Measurements from ENCODE around the gene MRO.
"Not testable (repeated sequence)": the region's sequence is repeated elsewhere in the genome, so short reads cannot be mapped to it uniquely, and the experiment has no call there.

Gene MRO

DNA sequence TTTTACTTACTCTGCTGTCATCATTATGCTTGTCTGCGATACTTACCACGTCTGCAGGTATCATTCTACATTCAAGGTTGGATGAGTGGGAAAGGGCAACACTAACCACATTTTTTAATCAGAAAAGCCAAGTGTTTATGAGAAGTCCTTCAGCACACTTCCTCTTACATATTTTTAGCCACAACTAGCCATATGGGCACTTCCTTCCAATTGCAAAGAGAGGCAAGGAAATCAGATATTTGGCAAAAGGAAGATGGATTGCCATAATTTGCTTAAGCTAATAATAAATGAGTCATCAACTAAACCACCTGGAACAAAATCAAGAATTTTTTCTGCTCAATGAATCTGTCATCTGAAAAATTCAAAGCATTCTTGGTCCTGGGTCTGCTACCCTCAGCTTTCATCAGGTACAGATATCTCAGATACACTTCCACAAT is 16.7 kb upstream of the MRO start:
- peak; percentile 75 for DNase-seq (ENCODE audit: low read depth, low spot score)

DNA sequence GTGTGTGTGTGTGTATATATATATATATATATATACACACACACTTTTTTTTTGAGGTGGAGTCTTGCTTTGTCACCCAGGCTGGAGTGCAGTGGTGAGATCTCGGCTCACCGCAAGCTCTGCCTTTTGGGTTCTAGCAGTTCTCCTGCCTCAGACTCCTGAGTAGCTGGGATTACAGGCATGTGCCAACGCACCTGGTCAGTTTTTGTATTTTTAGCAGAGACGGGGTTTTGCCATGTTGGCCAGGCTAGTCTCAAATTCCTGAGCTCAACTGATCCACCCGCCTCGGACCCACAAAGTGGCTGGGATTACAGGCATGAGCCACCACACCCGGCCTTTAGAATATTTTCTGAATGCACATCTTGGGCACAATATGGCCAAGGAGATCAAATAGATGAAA is 13.7 kb upstream of the MRO start:
- not testable (repeated sequence) for DNase-seq (ENCODE audit: low read depth, low spot score)

DNA sequence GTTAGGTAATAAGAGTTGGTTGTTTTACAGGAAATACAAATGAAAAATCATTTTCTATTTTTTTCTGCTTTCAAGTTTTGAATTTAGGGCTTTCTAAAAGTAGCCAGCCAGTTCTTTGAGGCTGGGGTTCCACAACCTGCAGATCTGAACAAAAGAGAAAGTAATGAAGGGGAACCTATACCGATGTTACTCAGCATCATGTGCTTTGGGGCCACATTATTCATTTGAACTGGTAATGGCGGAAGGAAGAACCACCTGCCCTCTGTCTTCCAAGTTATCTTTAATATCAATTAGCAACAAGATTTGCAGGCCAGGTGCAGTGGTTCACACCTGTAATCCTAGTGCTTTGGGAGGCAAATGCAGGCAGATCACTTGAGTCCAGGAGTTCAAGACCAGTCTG is 12.9 kb upstream of the MRO start:
- no peak for DNase-seq (ENCODE audit: low read depth, low spot score)

DNA sequence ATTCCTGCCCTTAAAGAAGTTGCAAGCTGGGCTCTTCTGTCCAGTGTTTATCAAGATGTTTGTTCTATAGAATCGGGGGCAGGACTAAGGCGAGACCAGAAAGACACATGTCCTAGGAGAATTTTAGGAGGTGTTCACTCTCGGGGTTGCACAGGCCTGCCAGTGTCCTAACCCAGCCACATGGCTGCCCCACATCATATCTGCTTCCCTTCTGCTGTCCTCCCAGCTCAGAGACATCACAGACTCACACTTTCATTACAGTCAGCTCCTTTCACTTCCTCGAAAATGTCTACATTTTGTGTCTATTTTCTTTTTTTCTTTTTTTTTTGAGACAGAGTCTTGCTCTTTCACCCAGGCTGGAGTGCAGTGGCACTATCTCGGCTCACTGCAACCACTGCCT is 10.7 kb upstream of the MRO start:
- no peak for DNase-seq (ENCODE audit: low read depth, low spot score)

DNA sequence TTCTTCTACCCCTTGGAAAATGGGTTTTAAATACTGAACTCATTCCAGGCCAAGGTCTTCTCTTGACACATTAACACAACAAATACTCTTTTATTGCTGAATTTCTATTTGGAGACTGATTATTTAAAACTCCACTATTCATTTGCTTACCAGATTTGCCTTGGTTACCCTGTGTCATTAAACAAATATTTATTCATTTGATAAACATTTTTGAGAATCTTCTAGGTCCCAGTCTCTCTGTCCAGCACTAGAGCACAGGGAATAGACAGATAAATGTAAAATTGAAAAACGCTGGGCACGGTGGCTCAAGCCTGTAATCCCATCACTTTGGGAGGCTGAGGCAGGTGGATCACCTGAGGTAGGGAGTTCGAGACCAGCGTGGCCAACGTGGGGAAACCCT is 9.8 kb upstream of the MRO start:
- no peak for DNase-seq (ENCODE audit: low read depth, low spot score)

DNA sequence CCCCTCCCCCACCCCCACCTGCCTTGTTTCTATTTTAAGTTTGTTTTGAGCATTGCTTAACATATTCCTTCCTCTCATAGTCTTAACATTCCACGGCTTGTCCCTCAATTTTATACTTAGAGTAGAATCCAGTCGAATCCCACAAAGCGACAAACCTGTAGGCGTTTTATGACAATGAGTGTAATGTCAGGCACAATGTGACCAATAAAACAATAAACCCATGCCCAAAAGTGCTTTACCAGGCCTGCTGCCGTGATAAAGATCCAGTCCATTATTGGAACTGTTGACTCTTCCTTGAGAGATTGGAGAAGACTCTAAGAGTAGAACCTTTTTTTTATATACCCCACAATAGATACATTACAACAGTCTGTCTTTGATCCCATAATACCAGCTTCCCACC is 6.2 kb upstream of the MRO start:
- DNase-seq (ENCODE audit: low read depth, low spot score), result no peak

DNA sequence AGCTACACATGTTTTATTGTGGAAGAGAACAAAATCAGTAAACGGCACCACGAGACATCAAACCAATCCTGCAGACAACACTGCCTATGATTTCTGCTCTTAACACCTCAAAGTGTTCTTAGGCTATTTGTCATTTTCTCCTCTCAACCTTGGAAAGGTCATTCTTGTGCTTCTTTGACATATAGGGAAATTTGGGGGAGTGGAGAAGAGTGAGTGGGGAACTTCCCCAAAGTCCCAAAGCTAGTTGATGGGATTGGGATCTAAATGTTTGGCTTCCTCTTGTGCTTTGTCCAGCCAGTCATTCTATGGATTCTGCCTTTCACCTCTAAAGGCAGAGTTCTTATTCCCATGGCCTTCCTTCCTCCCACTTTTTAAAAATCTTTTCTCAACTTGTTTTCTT is 5.8 kb upstream of the MRO start:
- DNase-seq (ENCODE audit: low read depth, low spot score), result no peak

DNA sequence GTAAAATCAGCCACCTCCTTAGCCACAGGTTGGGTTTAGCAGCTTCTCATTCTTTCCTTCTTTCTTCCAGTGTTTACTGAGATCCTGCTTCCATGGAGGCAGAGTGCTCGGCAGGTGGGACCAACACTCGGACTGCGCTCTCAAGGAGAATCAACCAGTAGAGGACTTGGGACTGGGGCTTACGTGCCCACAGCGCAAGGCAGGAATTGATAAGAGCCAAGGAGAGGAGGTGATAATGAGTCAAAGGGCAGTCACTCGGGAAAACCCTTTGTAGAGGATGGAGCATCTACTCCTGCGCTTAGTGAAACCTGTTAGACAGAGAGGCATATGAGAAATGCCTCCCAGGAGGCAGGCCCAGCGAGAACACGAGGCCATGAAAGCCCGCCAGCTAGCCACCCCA is 2.9 kb upstream of the MRO start:
- DNase-seq (ENCODE audit: low read depth, low spot score), result no peak

DNA sequence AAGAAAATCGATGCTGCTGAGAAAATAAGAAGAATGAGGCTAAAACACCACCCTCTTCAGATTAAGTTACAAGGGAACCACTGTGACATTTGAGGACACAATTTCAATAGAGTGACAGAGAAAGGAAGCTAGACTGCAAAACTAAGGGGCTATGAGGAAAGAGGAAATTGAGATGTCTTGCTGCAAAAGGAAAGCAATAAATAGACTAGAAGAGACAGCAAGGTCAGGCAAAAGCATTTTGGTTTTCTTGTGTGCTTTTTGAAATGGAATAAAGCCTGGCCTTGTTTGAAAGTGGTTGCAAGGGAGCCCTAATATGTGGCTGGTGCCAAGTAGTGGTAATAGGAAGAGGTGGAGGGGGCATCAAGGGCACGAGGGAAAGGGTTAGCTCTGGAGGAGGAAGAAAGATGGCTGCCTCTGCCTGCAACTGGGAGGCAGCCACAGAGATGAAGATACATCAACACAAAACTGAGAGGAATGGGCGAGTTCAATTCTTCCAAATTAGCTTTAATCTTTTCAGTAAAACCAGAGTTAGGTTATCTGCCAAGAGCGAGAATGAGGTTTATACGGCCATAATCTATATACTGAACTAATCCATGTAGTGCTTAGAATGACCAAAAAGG is 1.2 kb upstream of the MRO start:
- DNase-seq (ENCODE audit: low read depth, low spot score), result no peak

DNA sequence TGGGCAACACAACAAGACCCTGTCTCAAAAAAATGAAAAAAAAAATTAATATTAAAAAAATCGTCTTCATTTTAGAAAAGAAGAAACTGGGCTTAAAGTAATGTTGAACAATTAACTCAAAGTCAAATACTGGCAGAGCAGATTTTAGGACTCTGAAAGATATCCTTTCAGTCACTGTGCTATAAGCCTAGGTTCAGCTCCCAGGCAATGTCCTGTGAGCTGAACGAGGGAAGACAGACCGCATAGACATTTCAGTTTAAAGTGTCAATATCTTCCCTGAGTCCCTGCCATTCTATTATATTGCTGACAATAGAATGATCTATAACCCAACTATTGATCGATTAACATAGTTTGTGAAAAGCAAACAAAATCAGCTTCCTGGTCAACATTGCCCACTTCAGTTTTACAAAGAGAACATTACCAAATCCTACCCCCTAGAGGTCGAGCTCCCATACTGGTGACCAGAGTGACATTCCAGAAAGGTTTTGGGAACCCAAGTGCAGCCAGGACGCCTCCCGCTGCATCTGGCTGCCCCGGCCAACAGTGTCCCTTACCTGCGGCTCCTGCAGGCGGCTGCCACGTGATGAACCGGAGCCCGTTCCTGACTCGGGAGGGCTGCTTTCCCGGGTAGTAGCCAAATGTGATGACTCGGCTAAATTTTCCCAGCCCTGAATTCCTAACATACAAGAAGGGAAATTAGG is 639 bp downstream of the MRO start:
- DNase-seq (ENCODE audit: low read depth, low spot score), result peak; percentile 62

DNA sequence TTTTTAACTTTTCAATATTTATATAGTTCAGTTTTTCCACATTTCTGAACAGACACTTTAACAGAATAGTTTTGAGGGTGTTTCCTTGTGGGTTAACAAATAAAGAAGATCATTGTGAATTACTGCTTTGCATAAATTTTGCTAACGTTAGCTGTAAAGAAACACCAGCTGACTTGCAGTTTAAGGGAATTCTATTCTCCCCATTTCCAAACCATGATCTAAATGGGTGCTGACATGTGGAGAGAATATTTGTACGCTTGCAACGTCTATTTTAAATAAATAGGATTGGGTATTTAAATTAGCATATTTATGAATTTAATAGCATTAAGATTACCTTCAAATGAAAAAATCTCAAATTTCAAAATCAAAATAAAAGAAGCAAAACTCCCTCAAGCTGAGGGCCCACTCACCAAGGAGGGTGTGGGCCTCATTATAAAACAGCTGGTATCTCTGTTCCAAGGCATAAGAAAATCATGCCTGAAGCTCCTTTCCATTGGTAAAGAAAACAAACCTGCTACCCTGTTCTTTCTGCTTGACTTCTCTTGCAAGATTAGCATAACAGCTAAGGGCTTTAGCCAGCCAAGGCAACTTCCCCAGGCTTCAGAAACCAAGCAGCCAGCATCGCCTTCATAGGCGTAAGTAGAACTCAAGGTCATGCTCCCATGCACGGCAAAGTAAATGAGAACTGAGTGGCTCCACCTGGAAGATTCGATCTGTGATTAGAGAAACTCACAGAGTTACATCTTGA is 3.2 kb downstream of the MRO start:
- DNase-seq (ENCODE audit: low read depth, low spot score), result peak; percentile 79

DNA sequence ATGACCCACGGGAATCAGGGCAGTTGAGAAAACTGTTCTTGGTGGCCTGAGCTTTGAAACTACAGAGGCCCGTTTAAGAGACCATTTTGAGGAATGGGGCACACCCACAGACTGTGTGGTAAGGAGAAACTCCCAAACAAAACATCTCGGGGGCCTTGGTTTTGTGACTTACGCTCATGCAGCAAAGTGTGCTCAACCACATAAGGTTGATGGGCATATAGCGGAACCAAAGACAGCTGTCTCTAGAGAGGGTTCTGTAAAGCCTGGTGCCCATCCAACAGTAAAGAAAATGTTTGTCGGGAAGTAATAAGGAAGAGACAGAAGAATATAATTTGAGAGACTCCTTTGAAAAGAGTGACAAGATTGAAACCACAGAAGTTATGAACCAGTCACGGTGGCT is 5.4 kb downstream of the MRO start:
- DNase-seq (ENCODE audit: low read depth, low spot score), result no peak

DNA sequence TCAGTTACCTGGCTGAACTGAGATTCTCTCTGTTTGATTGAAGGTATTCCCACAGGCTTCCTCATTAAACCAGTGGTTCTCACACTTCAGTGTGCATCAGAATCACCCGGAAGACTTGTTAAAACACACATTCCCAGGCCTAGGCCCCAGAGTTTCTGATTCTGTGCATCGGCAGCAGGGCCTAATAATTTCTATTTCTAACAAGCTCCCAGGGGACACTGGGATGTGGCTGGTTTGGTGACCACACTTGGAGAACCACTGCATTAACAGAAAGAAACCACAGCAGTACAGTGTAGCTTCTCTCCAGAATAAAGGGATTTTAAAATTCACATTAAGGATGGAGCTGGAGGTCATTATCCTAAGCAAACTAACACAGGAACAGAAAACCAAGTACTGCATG is 6.5 kb downstream of the MRO start:
- DNase-seq (ENCODE audit: low read depth, low spot score), result no peak

DNA sequence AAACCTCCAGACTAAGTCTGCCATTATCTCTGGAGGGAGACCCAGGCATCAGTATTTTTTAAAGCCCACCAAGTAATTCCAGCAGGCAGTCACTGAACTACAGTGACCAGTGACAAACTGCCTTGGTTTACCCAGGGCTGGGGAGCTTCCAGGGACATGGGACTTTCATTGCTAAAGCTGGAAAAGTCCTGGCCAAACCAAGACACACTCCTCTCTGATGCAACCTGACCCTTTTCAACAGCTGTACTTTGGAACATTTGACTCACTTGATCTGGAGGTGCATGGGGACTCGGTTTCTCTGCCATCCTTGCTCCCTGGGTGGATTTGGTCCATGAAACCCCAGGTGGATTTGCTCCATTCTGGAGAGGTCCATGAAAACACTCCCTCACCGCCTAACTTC is 7.0 kb downstream of the MRO start:
- no peak for DNase-seq (ENCODE audit: low read depth, low spot score)

DNA sequence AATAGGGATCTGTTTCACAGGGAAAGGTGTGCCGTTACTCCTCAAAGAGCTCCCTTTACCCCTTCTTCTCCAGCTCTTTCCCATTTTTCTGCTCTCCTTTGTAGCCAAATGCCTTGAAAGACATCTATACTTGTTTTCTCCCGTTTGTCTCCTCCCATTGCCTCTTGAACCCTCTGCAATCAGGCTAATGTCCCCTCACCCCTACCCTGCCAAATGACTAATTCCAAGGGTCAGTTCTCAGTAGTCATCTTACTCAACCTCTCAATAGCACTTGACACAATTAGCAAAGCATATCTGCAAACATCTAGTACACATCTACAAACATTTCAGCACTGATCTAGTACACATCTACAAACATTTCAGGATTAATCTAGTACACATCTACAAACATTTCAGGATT is 12.6 kb downstream of the MRO start:
- no peak for DNase-seq (ENCODE audit: low read depth, low spot score)

DNA sequence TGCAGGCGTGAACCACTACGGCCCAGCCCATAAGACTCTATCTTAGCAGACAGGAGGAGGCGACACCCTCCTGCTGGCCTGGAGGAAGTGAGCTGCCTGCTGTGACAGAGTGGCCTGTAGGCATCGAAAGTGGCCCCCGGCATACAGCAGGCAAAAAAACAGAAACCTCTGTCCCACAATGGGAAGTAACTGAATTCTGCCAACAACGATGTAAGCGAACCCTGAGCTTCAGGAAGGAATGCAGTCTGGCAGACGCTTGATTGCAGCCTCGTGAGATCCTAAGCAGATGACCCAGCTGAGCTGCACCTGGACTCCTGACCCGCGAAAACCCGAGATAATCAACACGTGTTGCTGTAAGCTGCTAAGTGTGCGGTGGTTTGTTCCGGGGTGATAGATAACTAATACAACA is 13.6 kb downstream of the MRO start:
- no peak for DNase-seq (ENCODE audit: low read depth, low spot score)

DNA sequence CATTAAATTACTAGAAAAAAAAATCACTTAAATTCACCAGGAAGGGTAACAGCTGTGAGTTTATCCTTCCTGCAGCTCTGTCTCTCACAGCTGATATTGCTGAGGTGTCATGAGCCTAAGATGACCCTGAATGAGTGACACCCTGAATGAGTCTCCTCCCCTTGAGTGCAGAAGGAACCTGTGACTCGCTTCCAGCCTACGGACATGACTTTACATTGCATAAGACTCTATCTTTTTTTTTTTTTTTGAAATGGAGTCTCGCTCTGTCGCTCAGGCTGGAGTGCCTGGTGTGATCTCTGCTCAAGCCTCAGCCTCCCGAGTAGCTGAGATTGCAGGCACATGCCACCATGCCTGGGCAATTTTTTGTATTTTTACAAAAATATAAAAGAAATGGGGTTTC is 14.1 kb downstream of the MRO start:
- no peak for DNase-seq (ENCODE audit: low read depth, low spot score)

DNA sequence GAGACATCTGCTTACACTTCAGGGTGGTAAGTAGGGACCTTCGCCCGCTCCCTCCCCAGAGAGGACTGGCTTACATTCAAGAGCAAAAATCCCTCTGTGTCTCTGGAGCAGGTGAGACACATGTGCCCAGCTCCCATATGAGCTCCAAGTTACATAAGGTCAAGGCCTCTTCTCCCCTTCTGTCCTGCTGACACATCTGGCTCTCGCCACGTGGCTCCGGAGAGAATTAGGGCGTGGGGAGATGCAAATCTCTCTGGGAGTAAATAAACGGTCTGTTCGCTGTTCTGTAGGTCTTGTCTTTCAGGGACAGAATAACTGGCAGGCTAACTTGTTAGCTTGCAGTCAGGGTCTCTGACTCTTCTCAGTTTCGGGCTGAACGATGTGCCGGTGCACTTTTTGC is 16.2 kb downstream of the MRO start:
- no peak for DNase-seq (ENCODE audit: low read depth, low spot score)

DNA sequence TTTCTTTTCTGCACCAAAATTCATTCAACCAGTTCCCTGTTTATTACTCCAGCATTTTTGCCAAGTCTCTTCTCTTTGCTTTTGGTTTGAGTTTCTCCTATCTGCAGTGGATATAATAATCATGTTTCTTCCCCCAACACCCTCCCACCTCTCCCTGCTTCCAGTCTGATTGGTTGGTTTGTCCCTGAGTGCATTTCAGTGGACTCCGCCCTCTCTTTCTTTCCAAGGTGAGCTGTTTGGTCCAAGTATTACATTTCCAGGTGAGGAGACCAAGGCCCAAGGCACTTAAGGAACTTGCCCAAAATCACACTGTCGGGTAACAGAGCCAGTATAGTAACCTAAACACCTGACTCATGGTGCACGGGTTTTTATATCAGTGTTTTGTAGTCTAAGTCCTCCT is 17.7 kb downstream of the MRO start:
- no peak for DNase-seq (ENCODE audit: low read depth, low spot score)

DNA sequence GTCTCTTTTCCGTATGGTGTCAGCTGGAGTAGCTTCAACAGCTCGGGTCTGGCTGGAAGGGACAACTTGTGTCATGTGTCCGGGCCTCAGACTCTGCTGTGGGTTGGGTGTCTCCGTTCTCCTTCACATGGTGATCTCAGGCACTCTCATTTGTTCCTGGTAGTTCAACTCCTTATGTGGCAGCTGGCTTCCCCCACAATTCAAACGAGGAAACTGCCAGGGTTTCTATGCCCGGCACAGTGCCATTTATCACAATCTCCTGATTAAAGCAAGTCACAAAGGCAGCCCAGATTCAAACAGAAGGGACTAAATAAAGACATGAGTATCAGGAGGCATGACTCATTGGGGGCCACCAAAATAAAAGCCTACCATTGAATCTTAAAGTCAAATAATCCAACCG is 22.7 kb downstream of the MRO start:
- peak; percentile 62 for DNase-seq (ENCODE audit: low read depth, low spot score)

DNA sequence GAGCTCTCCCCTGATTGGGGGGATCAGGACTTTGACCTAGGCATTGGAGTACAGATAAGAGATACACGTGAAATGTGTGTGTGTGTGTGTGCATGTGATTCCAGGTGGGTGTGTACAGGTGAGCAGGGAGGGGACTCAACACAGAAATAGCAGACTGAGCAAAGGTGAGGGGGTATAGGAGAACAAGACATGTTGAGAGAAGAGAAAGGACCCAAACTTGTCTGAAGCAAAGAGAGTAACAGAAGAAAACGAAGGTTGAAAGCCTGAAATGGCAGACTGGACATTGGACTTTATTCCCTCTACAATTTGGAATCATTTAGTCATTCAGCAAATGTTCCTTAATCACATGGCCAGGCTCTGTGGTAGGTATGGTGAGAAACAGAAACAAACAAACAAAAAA is 23.3 kb downstream of the MRO start:
- no peak for DNase-seq (ENCODE audit: low read depth, low spot score)

DNA sequence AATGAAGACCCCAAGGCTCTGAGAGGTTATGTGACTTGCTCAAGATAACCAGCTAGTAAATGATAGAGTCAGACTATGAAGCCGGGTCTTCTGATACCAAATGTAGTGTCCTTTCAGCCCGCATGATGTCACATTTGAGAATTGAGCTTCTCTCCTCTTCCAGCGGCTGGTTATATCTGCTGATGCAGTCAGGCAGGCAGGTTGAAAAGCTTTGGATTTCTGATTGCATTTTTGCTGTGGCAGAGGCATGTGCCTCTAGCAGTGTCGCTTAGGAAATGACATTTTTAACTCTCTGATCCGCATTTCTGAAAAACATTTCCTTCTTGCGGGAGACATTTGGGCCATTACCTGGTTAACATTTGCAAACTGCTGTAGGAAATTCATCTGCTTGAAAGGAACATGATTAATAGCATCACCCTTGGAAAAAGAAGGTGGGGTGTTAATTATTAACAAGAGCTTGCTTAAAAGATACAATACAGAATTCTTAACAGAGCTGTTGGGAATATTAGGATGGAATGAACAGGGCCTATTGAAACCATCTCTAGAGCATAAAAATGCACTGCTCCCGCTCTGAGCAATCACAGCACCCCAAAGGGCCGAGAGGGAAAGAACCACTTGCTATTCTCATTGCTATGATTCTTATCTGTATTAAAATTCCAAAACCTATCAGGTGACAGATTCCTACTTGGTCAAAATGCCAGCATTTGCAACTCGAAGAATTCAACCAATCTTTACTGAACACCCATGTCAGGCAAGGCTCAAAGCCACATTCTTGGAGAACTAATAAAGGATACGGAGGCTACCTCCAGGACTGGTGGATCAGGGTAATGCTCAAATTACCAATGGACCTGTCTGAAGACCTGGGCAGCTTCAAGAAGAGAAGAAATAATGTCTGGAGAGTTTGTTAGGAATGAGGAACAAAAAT is 25.9 kb downstream of the MRO start:
- no peak for DNase-seq (ENCODE audit: low read depth, low spot score)

Data from astrocyte of the hippocampus (primary cell).